Measurements from ENCODE around the gene SERPINA1. TPM values are rescaled to one million over a fixed set of nuclear protein-coding genes. Genes with fewer than 3 reads are reported as not detected.

The SERPINA1 gene
- total RNA-seq, 3 donors from 2014 or later (not counting 1 experiment from before 2014, with no cell fraction given) = 12.7 to 65.3 (median 48.3) TPM

DNA sequence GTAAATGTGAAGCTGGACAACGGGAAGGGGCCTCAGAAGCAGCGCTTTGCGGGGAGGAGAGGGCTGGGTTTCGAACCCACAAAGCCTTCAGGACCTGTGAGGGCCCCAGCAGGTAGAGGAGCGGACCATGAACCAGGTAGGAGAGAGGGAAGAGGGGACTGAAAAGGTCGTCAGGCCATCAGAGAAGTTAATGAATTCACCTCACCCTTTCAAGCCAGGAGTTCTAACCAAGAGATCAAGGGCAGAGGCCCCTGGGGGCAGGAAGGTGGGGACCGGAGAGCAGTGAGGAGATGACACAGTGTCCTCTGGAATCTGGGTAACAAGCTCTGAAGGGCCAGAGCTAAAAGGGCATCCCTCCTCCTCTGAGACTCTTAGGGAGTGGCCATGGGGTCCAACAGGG is 19.4 kb downstream of the SERPINA1 start:
- Histone ChIP-seq H3K4me1 (ENCODE audit: control insufficient read depth, insufficient read depth, low read length) (no peaks in the 10 kb centered on the region), H3K36me3 (ENCODE audit: control insufficient read depth, insufficient read depth, low read length) (no peaks in the 10 kb centered on the region), H3K27ac (ENCODE audit: low read length) (no peak overlapping the region), H3K4me3 (ENCODE audit: low read length) (no peak overlapping the region), H3K27me3 (ENCODE audit: control insufficient read depth, insufficient read depth, low read length) (no peaks in the 10 kb centered on the region), H3K9me3 (ENCODE audit: control insufficient read depth, insufficient read depth, low read length) (no peaks in the 10 kb centered on the region)
- TF ChIP-seq CTCF (IDR thresholded peaks at IDR 0.05) = no peak
- H3K4me1 Mint-ChIP-seq = no peaks in the 10 kb centered on the region
- 85% methylated on average over 6 of the region's 7 CpGs for WGBS (ENCODE audit: insufficient coverage)
- H3K27ac Mint-ChIP-seq = no peak overlapping the region
- intact Hi-C loops (cut with micrococcal nuclease) = no loop called here
- H3K36me3 Mint-ChIP-seq = no peaks in the 10 kb centered on the region
- H3K27me3 Mint-ChIP-seq (ENCODE audit: low read depth in 2 of 2) = peaks cover 0 to 2% of the 10 kb centered on the region in 2 donors
- H3K9me3 Mint-ChIP-seq = no peaks in the 10 kb centered on the region
- ATAC-seq = no peak
- no peak overlapping the region for H3K4me3 Mint-ChIP-seq
- DNase-seq = no peak

- no peaks in the 10 kb centered on the region for H3K36me3 Mint-ChIP-seq
- no peaks in the 10 kb centered on the region for H3K4me1 ChIP-seq (ENCODE audit: control insufficient read depth, insufficient read depth, low read length)
- H3K4me1 Mint-ChIP-seq = no peaks in the 10 kb centered on the region
- no peaks in the 10 kb centered on the region for H3K9me3 Mint-ChIP-seq
- no peaks in the 10 kb centered on the region for H3K27me3 ChIP-seq (ENCODE audit: control insufficient read depth, insufficient read depth, low read length)
- no peaks in the 10 kb centered on the region for H3K9me3 ChIP-seq (ENCODE audit: control insufficient read depth, insufficient read depth, low read length)
- H3K27me3 Mint-ChIP-seq (ENCODE audit: low read depth in 2 of 2) = peaks cover 0 to 2% of the 10 kb centered on the region in 2 donors
- H3K4me3 ChIP-seq (ENCODE audit: low read length) = no peak overlapping the region
- 76% methylated on average over 3 of the region's 3 CpGs for WGBS (ENCODE audit: insufficient coverage)
- no peak overlapping the region for H3K4me3 Mint-ChIP-seq
- ATAC-seq (no peak), DNase-seq (no peak)
- intact Hi-C loops (cut with micrococcal nuclease) = no loop called here
- TF ChIP-seq CTCF (IDR thresholded peaks at IDR 0.05) = no peak
- no peak overlapping the region for H3K27ac Mint-ChIP-seq
- no peak overlapping the region for H3K27ac ChIP-seq (ENCODE audit: low read length)
- no peaks in the 10 kb centered on the region for H3K36me3 ChIP-seq (ENCODE audit: control insufficient read depth, insufficient read depth, low read length)
These were observed 20.2 kb downstream of the SERPINA1 start for GRCh38 chr14:94368243-94368590.

GRCh38 chr14:94367347-94368242 is 20.8 kb downstream of the SERPINA1 start:
- Histone ChIP-seq H3K9me3 (ENCODE audit: control insufficient read depth, insufficient read depth, low read length) (no peaks in the 10 kb centered on the region), H3K4me3 (ENCODE audit: low read length) (no peak overlapping the region), H3K36me3 (ENCODE audit: control insufficient read depth, insufficient read depth, low read length) (no peaks in the 10 kb centered on the region), H3K27ac (ENCODE audit: low read length) (no peak overlapping the region), H3K27me3 (ENCODE audit: control insufficient read depth, insufficient read depth, low read length) (no peaks in the 10 kb centered on the region), H3K4me1 (ENCODE audit: control insufficient read depth, insufficient read depth, low read length) (no peaks in the 10 kb centered on the region)
- Mint-ChIP-seq H3K4me1 (no peaks in the 10 kb centered on the region), H3K27me3 (ENCODE audit: low read depth in 2 of 2) (peaks cover 0 to 6% of the 10 kb centered on the region in 2 donors), H3K36me3 (no peaks in the 10 kb centered on the region), H3K27ac (no peak overlapping the region), H3K4me3 (no peak overlapping the region), H3K9me3 (no peaks in the 10 kb centered on the region)
- intact Hi-C loops (cut with micrococcal nuclease) = no loop called here
- 81% methylated on average over 11 of the region's 12 CpGs for WGBS (ENCODE audit: insufficient coverage)
- no peak for ATAC-seq
- DNase-seq = no peak
- TF ChIP-seq CTCF (IDR thresholded peaks at IDR 0.05) = no peak

All from natural killer cell (primary cell).